NK-92 (cell line): ENCODE data around the gene C1GALT1.
A peak's percentile ranks its signal among the peaks of the same experiment; 100 is the strongest.
"Not testable (repeated sequence)": the region's sequence is repeated elsewhere in the genome, so short reads cannot be mapped to it uniquely, and the experiment has no call there.

ENCODE experiments used
- DNase-seq: peaks from one replicate; lab custom pipeline; 2025; ENCODE audit not compliant: unreplicated experiment; lab: John Stamatoyannopoulos, UW

The C1GALT1 gene

GRCh38 chr7:7182156-7183060 is at the start of gene C1GALT1:
C1GALT1 (plus strand) TSS chr7:7182544; CDS start chr7:7234320, 51,776 bp downstream.
- DNase-seq: peak; percentile 92

DNA sequence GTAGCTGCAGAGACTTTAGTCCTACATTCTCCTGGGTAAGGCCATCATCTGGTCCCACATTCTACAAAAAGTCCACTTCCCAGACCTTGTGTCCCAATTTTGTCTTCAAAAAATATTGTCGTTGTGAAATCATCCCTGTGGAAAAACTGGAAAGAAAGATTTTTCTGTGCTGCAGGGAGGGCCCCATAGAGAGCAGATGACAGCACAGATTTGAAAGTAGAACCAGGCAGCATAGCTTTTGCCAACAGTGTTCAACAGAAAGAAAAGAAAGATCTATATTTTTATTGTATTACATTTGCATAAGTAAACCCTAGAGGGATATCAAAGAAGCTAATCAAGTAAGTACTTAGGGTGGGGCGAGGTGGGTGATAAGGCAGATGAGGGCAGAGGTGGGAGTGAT is 48.3 kb upstream of the C1GALT1 start:
- no peak for DNase-seq

DNA sequence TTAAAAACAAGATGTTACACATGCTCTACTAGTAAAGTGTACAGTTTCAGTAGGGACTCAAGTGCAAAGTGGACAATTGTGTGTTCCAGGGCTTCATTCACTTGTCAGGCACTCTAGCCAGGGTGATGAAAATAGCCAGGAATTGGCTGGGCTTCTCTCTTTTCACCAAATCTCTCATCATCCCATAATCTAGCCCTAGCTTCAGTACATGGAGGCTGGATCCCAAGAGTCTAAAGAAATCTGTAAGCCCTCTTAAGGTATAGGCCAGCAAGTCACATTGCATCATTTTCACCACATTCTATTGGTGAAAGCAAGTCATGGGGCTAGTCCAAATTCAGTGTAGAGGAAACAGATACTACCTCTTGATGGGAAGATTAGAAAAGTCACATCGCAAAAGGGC is 47.3 kb upstream of the C1GALT1 start:
- DNase-seq: no peak

GRCh38 chr7:7135924-7136323 is 46.4 kb upstream of the C1GALT1 start:
- DNase-seq: not testable (repeated sequence)

DNA sequence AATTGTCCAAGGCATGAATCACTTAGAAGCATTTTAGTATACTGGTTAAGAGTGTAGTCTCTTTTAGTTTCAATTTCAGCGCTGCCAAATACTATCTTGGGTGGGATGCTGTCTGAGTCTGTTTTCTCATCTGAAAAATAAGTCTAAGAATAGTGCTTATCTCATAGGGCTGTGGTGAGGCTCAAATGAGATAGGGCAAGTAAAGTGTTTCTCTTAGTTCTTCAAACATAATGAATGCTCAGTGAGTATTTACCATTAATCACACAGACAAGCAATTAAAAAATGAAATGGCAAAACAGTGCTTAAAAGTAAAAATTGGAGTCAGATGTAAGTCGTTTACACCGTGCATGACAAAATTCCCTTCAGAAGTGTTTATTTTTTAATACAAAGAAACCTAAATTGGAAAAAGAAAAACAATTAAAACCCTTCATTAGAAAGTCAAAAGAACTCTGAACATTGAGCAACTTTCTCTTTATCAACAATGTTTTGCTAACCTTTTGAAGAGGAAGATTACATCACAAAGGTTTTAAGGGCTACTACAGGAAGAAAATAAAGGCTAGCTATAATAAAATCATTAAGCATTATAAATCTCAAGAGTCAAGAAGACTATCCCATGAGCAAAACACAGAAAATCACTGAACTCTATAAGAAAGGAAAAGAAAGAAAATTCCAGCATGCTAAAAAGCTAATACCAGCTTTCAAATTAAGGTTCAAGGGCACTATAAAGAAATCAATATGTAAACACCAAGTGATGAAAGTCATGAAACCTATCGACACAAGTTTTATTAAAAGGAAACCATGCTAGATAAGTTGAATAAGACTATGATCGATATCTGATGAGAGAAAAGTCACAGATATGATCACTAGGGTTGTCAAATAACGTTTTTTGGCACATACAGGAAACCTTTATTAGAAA is 45.6 kb upstream of the C1GALT1 start:
- no peak for DNase-seq

DNA sequence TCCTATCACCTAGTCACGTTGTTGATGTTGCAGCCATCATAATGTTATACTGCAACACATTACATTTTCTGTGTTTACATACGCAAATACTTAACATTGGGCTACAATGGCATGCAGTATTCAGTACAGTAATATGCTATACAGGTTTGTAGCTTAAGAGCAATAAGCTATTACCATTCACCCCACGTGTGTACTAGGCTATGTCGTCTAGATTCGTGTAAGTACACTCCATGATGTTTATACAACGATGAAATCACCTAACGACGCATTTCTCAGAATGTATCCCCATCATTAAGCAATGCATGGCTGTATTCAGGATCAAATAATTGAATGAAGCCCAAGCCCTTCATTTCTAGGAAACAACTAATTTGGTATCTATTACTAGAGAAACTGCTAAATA is 43.4 kb upstream of the C1GALT1 start:
- no peak for DNase-seq

- not testable (repeated sequence) for DNase-seq
These were observed 38.9 kb upstream of the C1GALT1 start for GRCh38 chr7:7143404-7143803.

GRCh38 chr7:7145151-7145550 is 37.2 kb upstream of the C1GALT1 start:
- not testable (repeated sequence) for DNase-seq

GRCh38 chr7:7146837-7147236 is 35.5 kb upstream of the C1GALT1 start:
- DNase-seq: no peak

DNA sequence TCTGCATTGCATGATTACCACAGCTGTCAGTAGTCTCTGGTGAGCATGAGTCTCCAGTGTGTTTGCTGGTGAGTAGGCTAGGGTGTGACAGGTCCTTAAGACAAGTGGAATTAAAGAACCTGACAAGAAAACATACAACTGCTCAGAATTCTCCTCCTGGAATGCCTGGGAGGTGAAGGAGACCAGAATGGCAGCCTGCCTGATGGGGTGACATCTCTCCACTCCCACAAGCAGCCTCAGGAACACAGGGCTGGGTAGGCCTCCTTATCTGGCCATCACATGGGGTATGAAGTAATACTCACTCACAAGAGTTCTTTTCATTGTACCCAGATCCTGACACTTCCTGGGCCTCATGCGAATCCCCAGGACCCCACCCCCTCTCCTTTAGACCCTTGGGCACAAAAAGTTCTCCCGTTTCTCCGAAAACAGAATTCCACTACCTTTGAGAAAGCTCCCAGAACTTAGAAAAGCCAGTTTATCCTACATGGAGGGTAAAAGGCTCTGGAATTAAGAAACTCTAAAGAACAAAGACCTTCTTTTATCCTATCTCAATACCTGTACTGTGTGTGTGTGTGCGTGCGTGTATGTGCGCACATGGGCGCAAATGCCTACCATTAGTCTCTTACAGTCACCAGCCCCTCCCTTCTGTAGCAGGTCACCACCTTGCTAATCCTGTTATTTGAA is 33.4 kb upstream of the C1GALT1 start:
- no peak for DNase-seq

DNA sequence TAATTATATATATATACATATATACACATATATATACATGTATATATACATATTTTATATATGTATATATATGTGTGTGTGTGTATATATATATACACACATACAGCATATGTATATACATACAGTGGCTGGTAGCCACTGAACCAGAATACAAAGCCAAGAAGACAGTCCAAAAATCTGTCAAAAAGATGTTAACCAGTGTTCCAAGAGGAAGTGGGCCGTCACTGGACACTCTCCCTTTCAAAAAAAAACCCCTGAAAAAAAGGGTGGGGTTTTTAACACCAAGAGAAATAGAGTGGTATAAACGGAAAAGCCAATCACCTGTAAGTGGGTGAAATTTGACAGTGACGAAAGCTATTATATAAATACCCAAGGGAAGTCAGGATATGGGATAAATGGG is 31.1 kb upstream of the C1GALT1 start:
- no peak for DNase-seq

- no peak for DNase-seq
These were observed 30.5 kb upstream of the C1GALT1 start for GRCh38 chr7:7151865-7152264.

DNA sequence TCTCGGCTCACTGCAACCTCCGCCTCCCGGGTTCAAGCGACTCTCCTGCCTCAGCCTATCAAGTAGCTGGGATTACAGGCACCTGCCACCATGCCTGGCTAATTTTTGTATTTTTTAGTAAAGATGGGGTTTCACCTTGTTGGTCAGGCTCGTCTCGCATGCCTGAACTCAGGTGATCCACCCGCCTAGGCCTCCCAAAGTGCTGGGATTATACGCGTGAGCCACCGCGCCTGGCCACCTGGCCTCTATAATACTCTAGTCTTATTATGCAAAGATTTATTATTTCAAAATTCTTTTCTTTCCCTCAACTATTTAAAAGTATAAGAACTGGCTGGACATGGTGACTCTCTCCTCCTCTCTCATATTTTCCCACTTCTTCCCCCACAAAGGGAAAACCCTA is 30.0 kb upstream of the C1GALT1 start:
- no peak for DNase-seq

- DNase-seq: not testable (repeated sequence)
These were observed 28.0 kb upstream of the C1GALT1 start for GRCh38 chr7:7154355-7154754.

DNA sequence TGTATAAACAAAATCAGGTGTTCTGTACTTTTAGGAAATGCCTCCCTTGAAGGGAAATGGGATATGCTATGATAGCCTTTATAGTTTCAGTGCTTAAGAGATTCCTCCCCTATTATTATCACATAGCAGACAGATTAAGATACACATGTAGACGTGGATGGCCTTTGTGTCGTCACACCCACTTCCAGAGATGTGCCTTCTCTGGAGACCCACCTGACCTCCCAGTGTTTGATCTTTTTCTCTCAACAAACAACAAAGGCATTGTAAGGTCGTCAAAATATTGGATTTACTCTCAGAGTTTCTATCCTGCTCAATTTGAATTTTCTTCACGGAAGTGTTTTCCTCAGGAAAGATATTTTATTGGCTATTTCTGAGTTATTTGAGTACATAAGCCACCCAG is 25.7 kb upstream of the C1GALT1 start:
- DNase-seq: no peak

- no peak for DNase-seq
These were observed 25.0 kb upstream of the C1GALT1 start for GRCh38 chr7:7157177-7157886.

- no peak for DNase-seq
These were observed 24.5 kb upstream of the C1GALT1 start for GRCh38 chr7:7157887-7158271.

DNA sequence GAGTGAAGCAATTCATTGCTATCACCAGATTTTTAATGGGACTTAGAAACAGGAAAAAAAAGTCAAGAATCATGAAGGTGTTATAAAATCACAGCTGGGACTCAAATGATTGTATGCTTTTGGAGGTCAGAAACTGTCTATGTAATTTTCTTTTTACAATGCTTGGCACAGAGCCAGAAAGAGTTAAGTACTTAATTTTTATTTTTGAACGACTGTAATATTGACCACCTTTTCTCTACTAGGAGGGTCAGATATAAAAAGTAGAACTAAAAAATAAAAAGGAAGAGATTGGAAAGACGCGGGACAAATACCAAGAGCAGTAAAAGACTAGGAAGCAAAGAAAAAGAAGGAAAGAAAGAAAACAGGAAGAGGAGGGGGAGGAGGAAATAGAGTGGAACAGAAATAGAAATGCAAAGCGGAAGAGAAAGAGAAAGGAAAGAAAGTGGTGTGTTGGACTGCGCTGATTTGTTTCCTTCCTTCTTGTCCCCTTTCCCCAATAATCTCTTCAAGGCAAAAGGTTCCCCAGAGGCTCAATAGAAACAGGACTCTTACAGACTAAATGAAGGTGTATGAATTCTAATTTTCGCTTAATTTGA is 23.2 kb upstream of the C1GALT1 start:
- no peak for DNase-seq

- DNase-seq: no peak
These were observed 17.8 kb upstream of the C1GALT1 start for GRCh38 chr7:7164591-7164990.

GRCh38 chr7:7165372-7165771 is 17.0 kb upstream of the C1GALT1 start:
- no peak for DNase-seq
